HG03045 (cell line): ENCODE results near the gene CFHR4.
A peak's percentile ranks its signal among the peaks of the same experiment; 100 is the strongest.
"Not testable (repeated sequence)": the region's sequence is repeated elsewhere in the genome, so short reads cannot be mapped to it uniquely, and the experiment has no call there.

ENCODE experiments used
- ATAC-seq: cut with Tn5 transposase; IDR thresholded peaks from one replicate; pipeline ENCODE4 v1.9.1; 2021; ENCODE audit warnings: mild to moderate bottlenecking, moderate library complexity; ENCODE audit not compliant: unreplicated experiment

Gene CFHR4

DNA sequence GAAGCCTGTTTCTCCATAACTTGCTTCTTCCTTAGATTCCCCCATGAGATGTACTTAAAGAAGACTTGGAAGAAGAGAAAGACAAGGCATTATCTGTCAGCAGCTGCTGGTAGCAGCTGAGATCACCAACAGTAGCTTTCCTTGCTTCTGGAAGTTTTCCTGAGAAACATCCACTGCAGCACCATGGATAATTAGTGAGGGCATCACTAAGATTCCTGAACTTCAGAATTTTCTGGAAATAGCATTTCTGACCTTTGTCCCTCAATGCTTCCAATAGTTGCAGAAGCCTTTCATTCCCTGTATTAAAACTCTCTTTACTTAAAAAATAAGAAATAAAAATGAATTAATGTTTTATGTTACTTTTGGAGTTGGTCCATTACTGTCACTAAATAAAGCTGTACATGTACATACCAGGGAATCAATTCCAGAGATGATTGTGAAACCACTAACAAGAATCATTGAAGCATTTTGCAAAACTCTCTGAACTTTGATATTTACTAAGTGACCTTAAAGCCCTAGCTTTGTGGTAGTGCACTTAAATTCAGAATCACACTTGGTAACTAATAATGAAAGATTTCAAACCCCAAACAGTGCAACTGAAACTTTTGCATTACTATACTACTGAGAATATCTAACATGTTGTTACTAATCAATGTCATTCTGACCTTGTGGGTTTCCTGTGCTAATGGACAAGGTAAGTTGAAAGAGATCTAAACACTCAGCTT, at the start of gene CFHR4:
CFHR4 (plus strand) TSS at position 538 of the 725 bp plus-strand sequence; CDS start at position 637, 99 bp downstream.
- peak; percentile 59 for ATAC-seq

DNA sequence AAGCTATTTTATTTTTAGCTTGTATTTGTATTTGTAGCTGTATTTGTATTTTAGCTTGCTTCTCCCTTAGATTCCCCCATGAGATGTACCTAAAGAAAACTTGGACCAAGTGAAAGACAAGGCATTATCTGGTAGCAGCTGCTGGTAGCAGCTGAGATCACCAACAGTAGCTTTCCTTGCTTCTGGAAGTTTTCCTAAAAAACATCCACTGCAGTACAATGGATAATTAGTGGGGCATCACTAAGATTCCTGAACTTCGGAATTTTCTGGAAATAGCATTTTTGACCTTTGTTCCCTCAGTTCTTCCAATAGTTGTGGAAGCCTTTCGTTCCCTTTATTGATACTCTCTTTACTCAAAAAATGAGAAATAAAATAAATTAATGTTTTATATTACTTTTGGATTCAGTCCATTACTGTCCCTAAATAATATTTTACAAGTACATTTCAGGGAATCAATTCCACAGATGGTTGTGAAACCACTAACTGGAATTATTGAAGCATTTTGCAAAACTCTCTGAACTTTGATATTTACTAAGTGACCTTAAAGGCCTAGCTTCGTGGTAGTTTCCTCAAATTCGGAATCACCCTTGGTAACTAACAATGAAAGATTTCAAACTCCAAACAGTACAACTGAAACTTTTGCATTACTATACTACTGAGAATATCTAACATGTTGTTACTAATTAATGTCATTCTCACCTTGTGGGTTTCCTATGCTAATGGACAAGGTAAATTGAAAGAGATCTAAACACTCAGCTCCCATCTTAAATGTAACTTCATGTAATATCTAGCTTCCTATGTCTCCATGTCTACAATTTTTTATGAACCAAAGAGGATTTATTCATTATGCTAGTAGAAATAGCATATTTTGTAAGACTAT, 38.0 kb upstream of the CFHR4 start:
- not testable (repeated sequence) for ATAC-seq

DNA sequence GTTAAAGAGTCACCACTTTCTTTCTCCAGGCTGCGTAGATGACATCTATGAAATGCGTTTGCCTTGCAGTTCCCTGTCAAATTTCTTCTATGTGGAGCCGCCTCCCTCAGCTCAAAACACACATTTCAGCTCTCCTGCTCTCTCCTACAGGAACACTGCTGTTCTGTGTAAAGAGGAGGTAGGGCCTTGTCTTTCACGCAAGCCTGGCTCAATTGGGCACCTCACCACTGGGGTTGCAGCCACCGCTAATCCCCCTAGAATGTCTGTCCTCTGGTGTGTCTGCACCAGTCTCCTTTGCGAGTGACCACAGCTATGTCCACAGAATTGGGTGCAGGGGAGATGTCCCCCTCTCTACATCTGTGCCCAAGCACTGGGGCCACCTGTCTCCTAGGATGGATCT, 31.8 kb upstream of the CFHR4 start:
- ATAC-seq, result no peak

DNA sequence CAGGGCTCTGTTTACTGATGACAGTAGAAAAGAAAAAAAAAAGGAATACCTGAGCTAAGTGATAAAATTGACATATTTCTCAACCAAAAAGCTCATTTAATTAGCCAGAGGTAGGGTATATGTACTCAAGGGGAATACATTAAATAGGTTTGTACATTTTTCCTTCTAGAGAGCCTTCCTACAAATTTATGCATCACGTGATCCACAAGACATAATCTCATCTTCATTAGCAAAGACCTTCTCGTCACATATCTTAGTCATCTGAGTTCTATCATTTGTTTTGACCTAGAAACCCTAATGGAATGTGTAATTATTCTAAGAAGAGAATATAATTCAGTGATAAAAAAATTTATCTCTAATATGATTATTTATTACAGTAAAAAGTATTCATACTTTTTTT, 30.7 kb upstream of the CFHR4 start:
- no peak for ATAC-seq

DNA sequence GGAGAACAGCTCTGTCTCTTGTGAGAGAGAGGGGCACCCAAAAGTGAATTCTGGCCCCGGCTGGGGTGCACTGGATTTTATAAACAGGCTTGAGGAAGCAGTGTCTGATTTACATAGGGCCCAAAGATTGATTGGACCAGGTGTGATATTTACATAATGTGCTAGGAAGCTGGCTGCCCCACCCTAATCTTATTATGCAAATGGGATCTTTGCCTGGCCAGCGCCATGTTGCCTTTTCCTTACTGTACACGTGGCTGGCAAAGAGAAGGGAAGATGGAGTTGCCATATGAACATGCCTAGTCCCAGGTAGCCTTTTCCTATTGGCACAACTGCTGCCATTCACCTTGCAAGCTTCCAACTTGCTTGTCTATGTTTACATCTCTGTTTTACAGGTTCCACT, 29.0 kb upstream of the CFHR4 start:
- no peak for ATAC-seq

DNA sequence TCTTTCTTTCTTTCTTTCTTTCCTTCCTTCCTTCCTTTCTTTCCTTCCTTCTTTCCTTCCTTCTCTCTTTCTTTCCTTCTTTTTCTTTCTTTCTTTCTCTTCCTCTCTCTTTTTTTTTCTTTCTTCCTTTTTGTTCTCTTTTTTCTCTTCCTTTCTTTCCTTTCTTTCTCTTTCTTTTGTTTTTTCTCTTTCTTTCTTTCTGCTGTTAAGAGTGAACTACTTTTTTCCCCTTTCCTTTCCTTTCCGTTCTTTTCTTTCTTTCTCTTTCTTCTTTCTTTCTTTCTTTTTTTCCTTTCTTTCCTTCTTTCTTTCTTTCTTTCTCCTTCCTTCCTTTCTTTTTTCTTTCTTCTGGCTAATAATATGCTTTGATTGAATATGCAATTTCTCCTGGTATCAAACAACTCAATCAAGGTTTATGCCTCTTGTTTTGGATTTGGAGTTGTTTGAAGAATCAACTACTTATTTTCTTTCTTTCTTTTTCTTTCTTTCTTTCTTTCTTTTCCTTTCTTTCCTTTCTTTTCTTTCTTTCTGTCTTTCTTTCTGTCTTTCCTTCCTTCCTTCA, 27.4 kb upstream of the CFHR4 start:
- ATAC-seq, result no peak

DNA sequence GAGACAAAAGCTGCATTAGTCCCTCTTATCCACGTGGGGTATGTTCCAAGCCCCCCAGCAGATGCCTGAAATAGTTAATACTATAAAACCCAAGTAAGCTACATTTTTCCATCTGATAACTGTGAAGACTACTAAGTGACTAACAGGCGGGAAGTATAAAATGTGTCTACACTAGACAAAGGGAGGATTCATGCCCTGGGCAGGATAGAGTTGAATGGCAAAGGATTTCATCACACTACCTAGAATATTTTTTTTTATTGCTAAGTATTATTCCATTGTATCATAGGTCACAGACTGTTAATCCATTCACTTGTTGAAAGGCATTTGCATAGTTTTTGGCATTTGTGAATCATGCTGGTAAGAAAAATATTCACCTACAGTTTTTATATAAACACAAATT, 26.4 kb upstream of the CFHR4 start:
- no peak for ATAC-seq

DNA sequence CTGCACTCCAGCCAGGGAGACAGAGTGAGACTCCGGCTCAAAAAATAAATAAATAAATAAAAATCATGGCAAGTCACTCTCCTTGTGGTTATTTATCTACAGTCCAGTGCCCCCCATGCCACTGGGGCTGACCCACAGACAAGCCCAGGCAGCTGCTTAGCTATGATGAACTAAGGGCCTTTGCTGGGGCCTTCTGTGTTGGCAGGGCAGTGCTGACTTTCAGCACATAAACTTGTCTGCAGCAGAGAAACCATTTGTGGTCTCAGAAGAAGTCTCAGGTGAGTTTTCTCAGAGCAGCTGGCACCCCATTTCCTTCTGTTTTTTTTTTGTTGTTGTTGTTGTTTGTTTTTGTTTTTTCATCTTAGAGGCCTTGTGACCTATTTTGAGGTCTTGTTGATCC, 20.9 kb upstream of the CFHR4 start:
- ATAC-seq, result no peak

DNA sequence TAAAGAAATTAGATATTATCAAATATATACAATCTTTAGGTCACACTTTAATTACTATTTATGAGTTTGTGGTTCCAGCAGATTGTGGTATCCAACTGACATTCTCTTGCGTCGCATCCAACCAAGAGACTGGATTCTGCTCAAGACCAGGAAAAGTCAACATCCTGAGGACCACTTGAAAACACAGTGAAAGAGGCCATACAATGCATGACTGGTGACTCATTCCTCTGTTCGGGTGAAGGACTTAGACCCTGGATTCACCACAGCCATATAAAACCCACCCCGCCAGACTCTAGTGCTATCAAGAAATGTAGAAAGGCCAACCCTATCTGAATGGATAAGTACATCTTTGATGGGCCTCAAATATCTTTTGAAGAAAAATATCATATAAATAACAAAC, 14.5 kb upstream of the CFHR4 start:
- no peak for ATAC-seq

DNA sequence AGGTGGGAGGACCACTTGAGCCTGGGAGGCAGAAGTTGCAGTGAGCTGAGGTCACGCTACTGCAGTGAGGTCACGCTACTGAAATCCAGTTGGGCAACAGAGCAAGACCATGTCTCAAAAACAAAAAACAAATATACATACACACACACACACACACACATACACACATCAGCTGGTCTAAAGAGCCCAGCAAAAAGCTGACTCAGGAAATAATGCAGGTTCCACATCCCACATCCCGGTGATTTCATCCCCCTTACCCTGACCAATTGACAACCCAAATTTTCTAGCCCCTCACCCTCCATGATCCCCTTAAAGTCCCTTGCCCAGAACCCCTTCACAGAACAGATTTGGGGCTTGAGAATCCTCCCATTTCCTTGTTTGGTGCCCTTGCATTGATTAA, 11.9 kb upstream of the CFHR4 start:
- ATAC-seq, result no peak

DNA sequence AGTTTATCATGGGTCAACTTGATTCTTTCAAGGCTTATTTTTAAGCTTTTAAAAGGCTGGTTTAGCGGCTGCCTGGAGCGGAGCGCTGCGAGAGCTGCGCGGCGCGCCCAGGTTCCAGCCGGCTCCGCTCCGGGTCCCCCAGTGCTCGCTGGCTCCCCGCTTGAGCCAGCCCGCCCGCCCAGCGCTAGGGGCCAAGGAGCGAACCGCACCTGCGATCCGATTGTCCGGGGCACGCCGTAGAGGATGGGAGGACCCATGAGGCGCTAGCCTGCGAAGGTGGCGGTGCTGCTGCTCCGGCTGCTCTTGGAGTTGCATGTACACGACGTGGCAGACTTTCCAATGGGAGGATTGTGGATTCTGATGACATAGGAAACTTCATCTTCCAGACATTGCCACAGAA, 9.9 kb upstream of the CFHR4 start:
- ATAC-seq, result no peak

DNA sequence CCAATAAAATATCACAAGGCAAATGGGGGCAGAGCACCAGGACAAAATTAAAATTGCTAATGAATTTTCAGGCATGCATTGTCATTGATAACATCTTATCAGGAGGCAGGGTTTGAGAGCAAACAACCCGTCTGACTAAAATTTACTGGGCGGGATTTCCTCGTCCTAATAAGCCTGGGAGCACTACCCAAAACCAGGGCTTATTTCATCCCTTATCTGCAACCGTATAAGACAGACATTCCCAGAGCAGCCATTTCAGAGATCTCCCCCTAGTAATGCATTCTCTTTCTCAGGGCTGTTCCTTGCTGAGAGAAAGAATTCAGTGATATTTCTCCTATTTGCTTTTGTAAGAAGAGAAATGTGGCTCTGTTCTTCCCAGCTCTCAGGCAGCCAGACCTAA, 1.3 kb upstream of the CFHR4 start:
- ATAC-seq, result not testable (repeated sequence)

DNA sequence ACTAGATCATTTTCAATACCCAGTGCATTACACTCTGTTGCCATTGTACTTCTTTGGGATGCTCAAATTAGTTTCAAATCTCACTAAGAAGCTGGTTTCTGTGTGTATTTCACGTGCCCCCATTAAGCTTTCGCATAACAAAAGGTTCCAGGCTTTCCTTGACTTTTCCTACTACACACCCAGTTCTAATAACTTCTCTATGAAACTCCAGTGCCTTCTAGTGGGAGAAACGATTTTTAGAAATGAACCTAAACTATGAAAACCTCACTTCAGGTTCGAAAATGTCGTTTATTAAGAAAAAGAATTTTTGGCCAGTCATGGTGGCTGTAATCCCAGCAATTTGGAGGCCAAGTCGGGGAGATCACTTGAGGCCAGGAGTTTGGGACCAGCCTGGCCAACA, 2.8 kb downstream of the CFHR4 start:
- ATAC-seq, result no peak

DNA sequence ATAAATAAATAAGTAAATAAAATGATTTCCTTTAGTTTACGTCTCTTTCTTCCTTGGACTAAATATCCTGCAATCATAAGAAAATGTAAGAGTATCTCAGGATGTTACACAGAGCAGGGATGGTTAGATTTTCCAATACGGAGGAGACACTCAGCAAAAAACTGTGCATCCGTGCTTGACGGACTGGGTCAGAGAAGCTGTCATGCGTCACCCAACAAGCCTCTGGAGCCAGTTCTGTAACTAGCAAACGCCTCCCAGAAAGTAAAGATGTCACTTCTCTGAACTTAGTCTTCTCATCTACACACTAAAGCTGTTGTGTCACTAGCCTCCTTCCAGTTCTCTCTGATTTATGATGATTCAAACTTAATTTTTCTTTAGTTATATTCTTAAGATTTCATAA, 3.4 kb downstream of the CFHR4 start:
- ATAC-seq, result no peak

DNA sequence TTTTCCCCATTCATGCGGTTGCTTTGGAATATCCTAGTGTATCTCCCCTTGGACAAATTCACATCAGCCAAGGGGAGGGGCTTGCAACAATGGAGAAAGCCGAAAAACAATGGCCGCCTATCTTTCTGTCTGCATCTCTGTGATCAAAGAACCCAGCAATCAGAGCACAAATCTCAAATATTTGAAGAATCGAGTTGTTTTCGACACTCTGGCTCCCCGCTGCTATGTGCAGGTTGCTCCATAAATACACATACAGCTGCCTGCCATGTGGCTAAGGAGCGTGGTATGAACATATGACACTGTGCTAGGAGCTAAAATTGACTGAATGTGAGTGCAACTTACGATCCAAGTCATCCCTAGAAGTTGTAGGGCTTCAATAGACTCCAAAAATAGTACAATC, 8.5 kb downstream of the CFHR4 start:
- no peak for ATAC-seq

DNA sequence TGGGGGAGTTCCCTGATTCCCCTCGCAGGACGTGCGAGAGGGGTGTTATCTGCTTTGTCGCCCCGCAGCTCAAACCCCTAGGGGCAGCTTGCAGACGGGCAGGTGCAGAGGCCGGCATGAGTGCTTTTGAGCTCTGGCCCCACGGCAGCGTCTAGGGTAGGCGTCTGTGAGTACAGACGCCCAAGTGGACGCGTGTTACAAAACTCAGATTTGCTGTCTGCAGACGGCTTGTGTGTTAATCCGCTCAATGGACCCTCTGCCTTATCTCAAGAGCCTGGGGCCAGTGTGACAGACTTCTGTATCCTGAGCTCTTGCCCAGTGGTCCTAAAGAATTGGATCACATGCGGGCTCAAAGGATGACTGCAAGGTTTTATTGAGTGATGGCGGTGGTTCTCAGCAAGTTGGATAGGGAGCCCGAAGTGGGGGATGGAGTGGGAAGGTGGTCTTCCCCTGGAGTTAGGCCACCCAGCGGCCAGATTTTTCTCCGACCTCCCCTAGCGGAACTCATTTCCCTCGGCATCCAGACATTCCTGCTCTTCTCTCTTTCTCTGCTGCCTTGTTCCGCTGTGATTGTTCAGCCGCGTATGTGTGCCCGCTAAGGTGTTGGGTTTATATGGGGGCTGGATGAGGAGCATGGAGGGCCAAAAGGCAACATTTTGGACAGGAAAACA, 9.4 kb downstream of the CFHR4 start:
- no peak for ATAC-seq

DNA sequence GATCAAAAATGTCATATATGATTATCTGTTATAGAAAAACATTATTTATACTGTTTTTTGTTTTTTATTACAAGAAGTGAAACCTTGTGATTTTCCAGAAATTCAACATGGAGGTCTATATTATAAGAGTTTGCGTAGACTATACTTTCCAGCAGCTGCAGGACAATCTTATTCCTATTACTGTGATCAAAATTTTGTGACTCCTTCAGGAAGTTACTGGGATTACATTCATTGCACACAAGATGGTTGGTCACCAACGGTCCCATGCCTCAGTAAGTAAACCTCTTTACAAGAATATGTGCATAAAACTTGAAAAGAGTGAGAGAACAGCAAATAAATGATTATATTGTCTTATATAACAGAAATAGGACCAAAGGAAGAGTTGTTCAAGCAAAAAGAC, 14.5 kb downstream of the CFHR4 start:
- no peak for ATAC-seq

DNA sequence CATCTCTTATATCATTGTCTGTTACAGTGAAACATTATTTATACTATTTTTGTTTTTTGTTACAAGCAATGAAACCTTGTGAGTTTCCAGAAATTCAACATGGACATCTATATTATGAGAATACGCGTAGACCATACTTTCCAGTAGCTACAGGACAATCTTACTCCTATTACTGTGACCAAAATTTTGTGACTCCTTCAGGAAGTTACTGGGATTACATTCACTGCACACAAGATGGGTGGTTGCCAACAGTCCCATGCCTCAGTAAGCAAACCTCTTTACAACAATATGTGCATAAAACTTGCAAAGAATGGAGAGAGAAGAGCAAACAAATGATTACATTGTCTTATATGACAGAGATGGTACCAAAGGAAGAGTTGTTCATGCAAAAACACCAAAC, 22.4 kb downstream of the CFHR4 start:
- ATAC-seq, result no peak

DNA sequence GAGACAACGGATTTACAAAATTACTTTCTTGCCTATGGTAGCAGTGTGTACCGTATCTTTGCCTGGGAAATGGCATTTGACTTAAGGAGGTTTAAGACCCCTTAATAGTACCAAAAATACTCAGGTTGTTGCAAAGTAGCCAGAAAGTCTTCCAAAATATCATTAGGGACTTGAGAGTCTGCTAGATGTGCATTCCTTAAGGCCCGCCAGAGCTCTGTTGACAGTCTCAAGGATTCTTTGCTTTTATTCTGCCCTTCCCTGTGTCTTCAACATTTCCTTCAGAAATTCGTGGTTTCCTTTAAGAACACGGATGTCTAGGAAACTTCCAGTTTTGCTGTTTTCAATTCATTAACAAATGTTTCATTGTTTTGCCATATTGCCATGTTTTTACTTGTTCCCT, 24.4 kb downstream of the CFHR4 start:
- not testable (repeated sequence) for ATAC-seq

DNA sequence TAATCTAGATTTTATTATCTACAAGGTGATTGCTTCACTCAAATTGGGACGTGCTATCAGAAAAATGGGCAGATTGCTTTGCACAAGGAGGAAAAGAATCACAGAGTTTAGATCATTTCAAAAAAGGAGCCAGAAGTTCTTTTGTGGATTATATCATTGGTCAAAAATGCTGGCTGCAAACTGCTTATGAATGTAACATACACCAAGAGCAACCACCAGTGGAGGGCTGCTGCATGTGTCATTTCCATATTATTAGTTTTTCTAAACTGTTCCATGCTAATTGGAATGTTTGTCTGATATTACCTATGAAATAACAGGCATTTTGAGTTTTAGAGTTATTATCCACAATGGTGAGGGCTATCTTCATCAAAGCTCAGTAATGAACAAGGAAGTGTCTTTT, 39.0 kb downstream of the CFHR4 start:
- not testable (repeated sequence) for ATAC-seq

DNA sequence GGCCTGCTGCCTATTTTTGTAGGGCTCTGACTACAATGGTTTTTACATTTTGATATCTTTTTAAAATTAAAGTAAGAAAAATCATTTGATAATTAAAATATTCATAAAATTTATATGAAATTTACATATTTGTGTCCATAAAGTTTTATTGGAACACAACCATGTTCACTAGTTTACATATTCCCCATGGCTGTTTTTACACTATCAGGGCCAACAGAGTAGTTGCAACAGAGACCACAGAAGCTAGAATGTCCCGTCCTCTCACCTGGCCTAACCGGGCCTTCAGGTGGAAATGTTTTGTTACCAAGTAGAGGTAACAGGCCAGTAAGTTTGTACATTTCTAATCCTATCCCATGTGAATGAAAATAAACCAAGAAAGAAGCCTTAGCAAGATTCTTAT, 45.0 kb downstream of the CFHR4 start:
- not testable (repeated sequence) for ATAC-seq
